Lung (tissue), 12 donors: ENCODE measurements around the gene LHPP. TPM values are rescaled to one million over a fixed set of nuclear protein-coding genes. Genes with fewer than 3 reads are reported as not detected.

Source experiments
- ATAC-seq: fragments of 200-7000 bp; cut with Tn5 transposase; one replicate; pipeline ENCODE4 v1.9.1; 2020; ENCODE audit warnings: moderate number of reproducible peaks; ENCODE audit not compliant: insufficient read depth, low FRiP score
- DNase-seq, 3 donors: peaks; one replicate each; pipeline ENCODE4 v3.0.0-alpha.2; 2013 to 2017
- H3K27ac ChIP-seq, 2 donors: one replicate each; pipeline ENCODE4 v1.5.1; 2013; ENCODE audit warnings: mild to moderate bottlenecking in 2 of 2, moderate library complexity in 2 of 2, control low read depth in 1 of 2, inconsistent platforms in 1 of 2, low read depth in 1 of 2, low read length in 1 of 2
- H3K27me3 ChIP-seq, 3 donors: one replicate each; pipeline ENCODE4 v1.5.1; 2013; ENCODE audit warnings: low read length in 2 of 3; ENCODE audit not compliant: control insufficient read depth in 3 of 3, insufficient read depth in 3 of 3
- H3K36me3 ChIP-seq, 4 donors: one replicate each; pipeline ENCODE4 v1.5.1; 2013; ENCODE audit warnings: low read length in 4 of 4, mild to moderate bottlenecking in 1 of 4, moderate library complexity in 1 of 4; ENCODE audit not compliant: control insufficient read depth in 4 of 4, insufficient read depth in 4 of 4
- H3K4me1 ChIP-seq, 5 donors: one replicate each; pipeline ENCODE4 v1.5.1; 2013; ENCODE audit warnings: low read length in 5 of 5, mild to moderate bottlenecking in 2 of 5, moderate library complexity in 1 of 5; ENCODE audit not compliant: control insufficient read depth in 5 of 5, insufficient read depth in 5 of 5
- H3K4me3 ChIP-seq: one replicate; pipeline ENCODE4 v1.5.1; 2013; ENCODE audit warnings: mild to moderate bottlenecking, control low read depth, moderate library complexity
- H3K9ac ChIP-seq, 2 donors: one replicate each; pipeline ENCODE4 v1.5.1; 2013; ENCODE audit warnings: low read length in 2 of 2, control low read depth in 1 of 2; ENCODE audit not compliant: insufficient read depth in 1 of 2
- H3K9me3 ChIP-seq, 4 donors: one replicate each; pipeline ENCODE4 v1.5.1; 2013; ENCODE audit warnings: low read length in 3 of 4, mild to moderate bottlenecking in 1 of 4, moderate library complexity in 1 of 4; ENCODE audit not compliant: control insufficient read depth in 4 of 4, insufficient read depth in 3 of 4
- CTCF ChIP-seq: IDR thresholded peaks from 2 replicates; pipeline ENCODE4 v1.5.1; 2012; ENCODE audit warnings: mild to moderate bottlenecking; ENCODE audit errors: control extremely low read depth, extremely low read depth
- WGBS, 2 donors: extraction: QIAGEN DNeasy Blood & Tissue Kit; methylation state at CpG; one replicate each; pipeline ENCODE4 v1.1.7; 2013; 5-methylcytosine and 5-hydroxymethylcytosine counted together
- polyA plus RNA-seq, 2 donors: library from polyadenylated mRNA; stranded (reverse); fragments of 200-250 nt; gene quantifications; one replicate each; pipeline ENCODE4 v1.2.1, GENCODE V29; 2013
- total RNA-seq, 2 donors: library from RNA; depleted of rRNA in 1 of 2; stranded (reverse); fragments of >200 nt in 1 of 2; gene quantifications; one replicate each; pipeline ENCODE4 v1.2.1, GENCODE V29; 2014 to 2021
- donor health status: control.
- donor health status: control.
- donor health status: Bipolar disorder and iron deficiency.
- donor health status: healthy.
- donor health status: DM: yes; HTN: yes; CAD: no.

LHPP gene
- total and polyA plus RNA-seq, 4 donors, result 7.1 to 18.6 (median 14.8) TPM

- ATAC-seq (peak; percentile 78), DNase-seq (peak; percentile 20 to 58 (median 28))
- no peaks in the 10 kb centered on the region for H3K36me3 ChIP-seq
- H3K9ac ChIP-seq, result no peak overlapping the region
- no peaks in the 10 kb centered on the region for H3K27me3 ChIP-seq
- TF ChIP-seq CTCF, result no peak
- H3K4me1 ChIP-seq, result peaks cover 3 to 10% (median 6%) of the 10 kb centered on the region in 5 donors
- 62 to 78% methylated on average over 27 of the region's 27 CpGs for WGBS, 2 donors
- H3K27ac ChIP-seq, result no peak overlapping the region
- H3K9me3 ChIP-seq, result no peaks in the 10 kb centered on the region
- no peak overlapping the region for H3K4me3 ChIP-seq
These were observed 104.1 kb downstream of the LHPP start for GRCh38 chr10:124565565-124566221.

GRCh38 chr10:124566222-124566888, 104.7 kb downstream of the LHPP start:
- Histone ChIP-seq H3K9me3 (no peaks in the 10 kb centered on the region), H3K27me3 (no peaks in the 10 kb centered on the region), H3K36me3 (no peaks in the 10 kb centered on the region), H3K4me3 (no peak overlapping the region), H3K4me1 (peaks cover under 1 to 10% (median 1%) of the 10 kb centered on the region in 5 donors), H3K9ac (no peak overlapping the region), H3K27ac (no peak overlapping the region)
- TF ChIP-seq CTCF, result no peak
- no peak for ATAC-seq
- no peak for DNase-seq
- WGBS, 2 donors, result 92 to 95% methylated on average over 9 of the region's 9 CpGs

- Histone ChIP-seq H3K9ac (no peak overlapping the region), H3K27ac (no peak overlapping the region), H3K36me3 (no peaks in the 10 kb centered on the region), H3K9me3 (no peaks in the 10 kb centered on the region), H3K4me1 (peaks cover 0 to 10% (median 0%) of the 10 kb centered on the region in 5 donors), H3K4me3 (no peak overlapping the region), H3K27me3 (no peaks in the 10 kb centered on the region)
- ATAC-seq, result no peak
- WGBS, 2 donors, result 92 to 96% methylated on average over 33 of the region's 33 CpGs
- TF ChIP-seq CTCF, result no peak
- DNase-seq, result no peak
These were observed 105.6 kb downstream of the LHPP start for GRCh38 chr10:124566981-124567835.
